GM19328 (cell line): ENCODE results near the gene RBMS2.

Source experiments
- ATAC-seq: cut with Tn5 transposase; IDR thresholded peaks from one replicate; pipeline ENCODE4 v1.9.1; 2021; ENCODE audit warnings: mild to moderate bottlenecking, moderate library complexity; ENCODE audit not compliant: unreplicated experiment

RBMS2 gene

DNA sequence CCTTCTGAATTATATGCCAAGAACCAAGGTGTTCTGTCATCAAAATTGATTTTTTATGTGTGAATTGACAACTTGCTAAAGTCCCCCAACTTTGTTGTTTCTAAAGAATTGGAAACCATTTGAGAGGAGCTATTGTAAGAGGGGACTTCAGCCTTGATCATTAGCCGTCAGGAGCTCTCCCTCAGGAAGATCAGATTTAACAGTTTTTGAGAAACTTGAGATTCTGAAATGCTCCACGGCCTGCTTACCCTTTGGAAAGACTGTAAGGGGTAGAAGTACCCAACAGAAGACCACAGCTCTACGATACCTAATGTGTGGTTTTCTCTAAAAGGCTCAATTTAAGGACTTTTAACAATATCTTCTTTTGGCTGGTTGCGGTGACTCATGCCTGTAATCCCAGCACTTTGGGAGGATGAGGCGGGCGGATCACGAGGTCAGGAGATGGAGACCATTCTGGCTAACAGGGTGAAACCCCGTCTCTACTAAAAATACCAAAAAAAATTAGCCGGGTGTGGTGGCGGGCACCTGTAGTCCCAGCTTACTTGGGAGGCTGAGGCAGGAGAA is 57.4 kb downstream of the RBMS2 start:
- ATAC-seq = no peak

DNA sequence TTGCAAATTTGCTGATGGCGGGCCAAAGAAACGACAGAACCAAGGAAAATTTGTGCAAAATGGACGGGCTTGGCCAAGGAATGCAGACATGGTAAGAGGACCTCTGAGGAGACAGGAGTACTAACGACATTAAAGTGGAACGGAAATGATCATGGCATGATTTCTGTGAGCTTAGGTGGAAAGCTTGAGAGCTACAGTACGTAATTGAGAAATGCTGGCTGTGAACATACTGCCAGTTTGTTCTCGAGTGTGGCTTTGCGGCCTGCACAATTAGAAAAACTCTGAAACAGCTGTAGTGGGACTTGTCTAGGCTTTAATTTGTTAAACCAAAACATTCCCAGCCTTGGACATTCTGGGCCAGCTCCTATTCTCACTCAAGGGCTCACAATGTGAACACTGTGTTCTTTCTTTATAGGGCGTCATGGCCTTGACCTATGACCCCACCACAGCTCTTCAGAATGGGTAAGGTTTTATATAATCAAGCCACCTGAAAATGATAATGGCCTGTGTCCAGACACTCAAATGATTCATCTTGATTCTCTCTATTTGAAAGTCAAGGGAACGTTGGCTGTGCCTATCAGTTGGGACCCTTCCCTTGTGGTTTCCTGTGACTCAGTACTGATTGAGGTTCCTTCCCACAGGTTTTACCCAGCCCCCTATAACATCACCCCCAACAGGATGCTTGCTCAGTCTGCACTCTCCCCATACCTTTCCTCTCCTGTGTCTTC is 60.0 kb downstream of the RBMS2 start:
- no peak for ATAC-seq

DNA sequence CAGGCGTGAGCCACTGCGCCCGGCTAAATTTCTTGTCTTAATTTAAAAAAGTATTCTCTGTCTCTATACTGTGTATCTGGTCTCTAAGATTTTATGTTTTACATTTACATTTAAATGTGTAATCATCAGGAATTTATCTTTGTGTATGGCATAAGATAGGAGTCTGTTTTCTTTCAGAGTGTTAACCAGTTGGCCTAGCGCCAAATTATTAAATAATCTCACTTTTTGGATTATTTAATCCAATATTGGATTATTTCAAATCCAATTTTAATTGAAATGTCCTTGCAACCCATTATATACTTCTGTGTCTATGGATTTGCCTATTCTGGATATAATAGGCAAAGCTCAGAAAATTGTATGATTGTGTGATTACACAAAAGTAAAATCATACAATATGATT is 63.5 kb downstream of the RBMS2 start:
- no peak for ATAC-seq

DNA sequence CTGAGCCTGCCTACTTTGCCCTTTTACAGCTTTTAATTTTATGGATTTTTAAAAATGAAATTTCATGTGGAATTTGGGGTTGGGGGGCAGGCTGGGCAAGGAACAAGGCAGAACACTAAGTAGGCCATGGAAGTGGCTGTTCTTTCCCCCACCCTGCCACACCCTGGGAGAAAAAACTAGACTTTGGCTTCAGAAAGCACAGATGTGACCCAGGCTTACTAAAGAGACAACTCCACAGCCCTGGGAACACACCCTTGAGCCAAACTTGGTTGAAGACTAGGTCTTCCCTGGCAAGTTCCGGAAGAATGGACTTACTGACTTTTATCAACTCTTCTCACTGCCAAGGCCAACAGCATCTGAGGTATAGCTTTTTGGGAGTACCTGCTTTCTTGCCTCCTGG is 68.2 kb downstream of the RBMS2 start:
- no peak for ATAC-seq

DNA sequence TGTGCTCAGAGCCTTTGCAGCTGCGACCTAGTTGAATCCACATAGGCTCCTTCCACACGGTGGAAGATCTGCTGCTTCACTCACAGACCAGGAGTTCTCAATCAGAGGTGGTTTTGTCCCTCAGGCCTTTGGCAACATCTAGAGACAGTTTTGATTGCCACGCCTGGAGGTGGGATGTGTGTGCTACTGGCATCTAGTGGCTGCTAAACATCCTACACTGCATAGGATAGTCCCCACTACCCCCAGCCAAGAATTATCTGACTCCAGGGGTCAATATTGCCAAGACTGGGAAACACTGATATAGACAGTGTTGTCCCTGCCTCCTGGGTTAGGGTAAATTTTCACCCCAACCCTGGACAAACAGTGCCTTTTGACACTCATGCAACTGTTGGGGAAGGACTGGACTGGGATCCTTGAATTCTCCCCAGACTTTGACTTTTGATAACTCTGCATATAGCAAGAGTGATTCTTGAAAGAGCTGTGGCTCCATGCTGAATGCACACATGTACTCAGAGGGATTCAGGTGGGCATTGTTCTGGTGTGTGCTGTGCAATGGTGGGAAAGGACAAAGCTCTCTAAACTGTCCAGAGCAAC is 68.7 kb downstream of the RBMS2 start:
- ATAC-seq = no peak

DNA sequence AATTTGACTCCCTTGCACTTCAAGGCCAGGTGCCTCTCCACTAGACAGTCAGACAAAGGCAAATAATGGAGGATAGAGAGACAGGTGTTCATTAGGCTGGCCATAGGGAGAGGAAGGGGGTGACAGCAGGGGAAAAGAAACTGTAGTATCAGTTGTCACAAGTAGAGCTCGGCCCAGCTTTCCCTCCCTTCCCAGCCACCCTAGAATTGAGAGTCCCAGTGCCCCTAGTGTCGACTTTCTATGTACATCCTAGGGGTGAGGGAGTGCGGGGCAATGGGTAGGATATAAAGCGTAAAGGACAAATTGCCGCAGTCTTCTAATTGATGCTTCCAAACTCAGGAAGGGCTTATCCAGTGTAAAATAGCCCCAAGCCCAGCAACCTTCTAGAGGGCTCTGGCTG is 69.5 kb downstream of the RBMS2 start:
- ATAC-seq = no peak

DNA sequence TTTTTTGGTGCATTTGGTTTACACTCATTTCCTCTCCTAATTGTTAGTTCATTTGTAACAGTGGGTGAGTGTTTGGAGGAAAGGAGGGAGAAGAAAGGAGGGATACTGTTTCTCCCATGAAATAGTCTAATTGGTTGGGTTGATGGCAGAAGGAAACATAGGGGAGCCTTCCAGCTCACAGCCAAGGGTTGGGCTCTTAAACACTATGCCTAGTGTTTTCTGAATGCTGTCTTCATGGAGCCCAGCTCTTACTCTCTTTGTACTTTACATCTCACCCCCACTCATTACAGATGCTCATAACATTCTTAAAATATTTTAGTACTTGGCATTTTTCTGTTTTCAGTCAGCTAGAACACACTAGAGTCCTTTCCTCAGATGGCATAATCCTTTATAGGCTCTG is 70.3 kb downstream of the RBMS2 start:
- ATAC-seq = no peak

DNA sequence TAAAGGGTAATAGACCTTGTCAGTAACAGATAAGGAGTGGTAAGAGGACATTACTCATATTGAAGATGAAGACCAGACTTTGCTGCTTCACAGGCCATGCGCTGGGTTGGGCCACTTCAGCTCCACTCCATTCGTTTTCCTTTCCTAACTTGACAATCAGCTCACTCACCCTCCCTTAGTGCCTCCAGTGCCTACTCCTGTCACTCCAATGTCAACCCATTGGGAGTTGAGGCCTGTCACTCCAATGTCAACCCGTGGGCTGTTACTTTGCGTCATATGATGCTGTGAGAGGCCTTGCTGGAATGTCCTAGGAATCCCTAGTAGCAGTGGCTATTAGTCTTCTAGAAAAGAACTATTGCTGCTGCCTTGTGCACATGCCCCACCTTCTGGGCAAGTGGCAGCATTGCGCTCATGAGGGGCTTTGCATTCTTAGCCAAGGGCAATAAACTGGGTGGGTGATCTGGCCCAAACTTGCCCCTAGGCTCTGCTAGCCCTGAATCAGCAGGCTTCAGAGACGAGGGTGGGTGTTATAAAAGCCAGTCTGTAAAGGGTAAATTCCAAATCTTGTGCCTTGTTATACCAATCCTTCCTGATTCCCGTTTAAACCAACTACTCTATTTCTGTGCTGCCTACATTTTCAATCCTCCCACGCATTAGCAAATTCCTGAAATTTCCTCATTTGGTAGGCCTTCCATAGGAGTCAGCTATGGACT is 72.4 kb downstream of the RBMS2 start:
- ATAC-seq = no peak

DNA sequence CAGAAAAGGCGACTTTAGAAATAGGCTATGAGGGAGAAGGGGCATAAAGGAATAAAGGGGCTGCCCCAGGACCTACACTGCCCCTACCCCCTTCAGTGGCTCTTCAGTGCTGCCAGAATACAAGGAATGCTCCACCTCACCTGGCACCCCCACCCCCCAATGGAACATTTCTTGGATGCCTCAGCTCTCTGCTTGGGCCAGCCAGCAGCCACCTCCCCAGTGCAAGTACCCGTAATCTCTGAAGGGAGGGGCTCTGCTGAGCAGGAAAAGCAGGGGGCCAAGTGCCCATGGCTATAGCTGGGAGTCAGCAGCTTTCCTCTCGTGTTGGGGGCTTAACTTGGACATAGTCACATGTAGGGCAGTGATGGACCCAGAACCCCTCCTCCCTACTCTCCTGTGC is 75.2 kb downstream of the RBMS2 start:
- no peak for ATAC-seq

DNA sequence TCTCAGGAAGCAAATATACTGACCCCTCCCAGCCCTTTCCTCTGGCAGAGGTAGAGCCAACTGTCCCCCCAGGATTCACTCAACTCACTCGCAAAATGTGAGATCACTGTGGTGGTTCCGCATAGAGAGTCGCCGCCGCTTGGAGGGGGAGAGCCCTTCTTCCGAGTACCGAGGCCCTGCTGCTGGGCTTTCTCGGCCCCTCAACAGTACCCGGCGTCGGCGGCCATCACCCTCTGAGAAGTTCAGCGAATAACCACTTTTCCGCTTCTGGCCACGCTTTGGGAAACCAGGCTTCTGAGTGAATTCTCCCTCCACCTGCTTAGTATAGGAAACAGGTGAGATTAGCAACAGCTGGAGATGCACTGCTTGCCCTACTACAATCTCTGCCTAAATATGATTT is 77.4 kb downstream of the RBMS2 start:
- ATAC-seq = no peak

DNA sequence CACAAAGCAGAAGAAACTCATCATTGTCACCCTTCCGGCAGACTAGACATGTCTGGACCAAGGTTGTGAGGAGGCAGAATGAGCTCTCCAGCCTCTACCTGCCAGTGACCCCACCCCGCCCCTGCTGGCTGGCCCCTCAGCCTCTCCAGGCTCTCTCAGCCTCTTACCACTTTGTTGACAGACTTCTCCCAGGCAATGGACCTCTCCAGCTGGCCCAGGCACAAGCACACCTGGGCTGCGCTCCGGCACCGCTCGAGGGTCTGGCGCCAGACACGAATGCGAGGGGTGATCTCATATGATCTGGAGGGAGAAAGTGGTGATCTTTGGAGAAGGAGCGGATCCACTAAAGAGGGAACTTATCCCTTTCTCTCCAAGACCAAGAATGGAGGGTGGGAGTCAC is 78.2 kb downstream of the RBMS2 start:
- no peak for ATAC-seq

DNA sequence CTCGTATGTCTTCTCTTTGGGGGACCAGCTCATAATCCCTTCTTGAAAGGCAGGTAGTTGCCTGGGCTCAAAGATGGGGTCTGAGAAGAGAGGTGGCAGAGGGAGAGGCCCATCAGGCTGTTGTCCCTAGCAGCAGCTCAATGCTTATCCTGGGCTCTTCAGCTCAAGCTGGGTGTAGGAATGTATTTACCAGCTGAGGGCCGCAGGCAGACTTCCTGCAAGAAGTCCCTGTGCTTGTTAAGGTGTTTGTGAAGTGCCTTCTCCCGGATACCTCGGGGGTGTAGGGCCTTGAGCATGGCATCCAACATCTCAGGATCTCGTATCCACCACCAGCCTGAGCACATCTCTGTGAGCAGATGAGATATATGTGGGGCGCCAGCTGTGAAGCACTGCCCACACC is 79.1 kb downstream of the RBMS2 start:
- no peak for ATAC-seq

DNA sequence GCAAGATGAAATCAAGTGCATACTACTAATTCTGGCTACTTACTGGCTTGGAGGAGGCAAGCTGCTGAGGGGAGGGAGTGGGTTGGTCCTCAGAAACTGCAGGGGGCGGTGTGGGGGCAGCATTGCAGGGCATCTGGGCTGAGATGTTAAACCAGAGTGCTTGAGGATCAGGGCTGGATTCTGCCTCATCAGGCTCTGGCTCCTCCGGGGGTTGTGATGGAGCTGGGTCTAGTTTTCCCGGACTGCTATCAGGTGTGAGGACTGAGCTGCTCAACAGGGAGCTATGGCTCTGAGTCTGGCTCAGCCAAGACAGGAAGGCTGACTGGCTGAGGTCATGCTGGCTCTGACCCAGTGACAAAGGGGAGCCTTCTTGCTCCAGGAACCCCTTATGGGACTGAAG is 79.9 kb downstream of the RBMS2 start:
- ATAC-seq = no peak

DNA sequence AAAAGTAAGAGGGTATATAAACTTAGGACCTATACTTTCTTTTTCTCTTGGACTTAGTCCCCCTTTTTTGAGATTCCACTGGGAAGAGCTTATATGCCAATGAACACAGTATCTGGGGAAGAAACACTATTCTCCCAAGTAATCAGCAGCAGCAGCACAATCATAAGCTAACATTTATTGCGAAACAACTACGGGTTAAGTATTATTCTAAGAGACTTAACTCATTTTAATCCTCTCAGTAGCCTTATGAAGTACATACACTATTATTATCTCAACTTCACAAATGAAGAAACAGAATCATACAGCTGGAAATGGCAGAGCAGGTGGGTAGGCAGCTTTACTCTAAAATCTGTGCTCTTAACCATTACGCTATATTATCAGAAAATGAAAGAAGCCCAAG is 80.6 kb downstream of the RBMS2 start:
- no peak for ATAC-seq

DNA sequence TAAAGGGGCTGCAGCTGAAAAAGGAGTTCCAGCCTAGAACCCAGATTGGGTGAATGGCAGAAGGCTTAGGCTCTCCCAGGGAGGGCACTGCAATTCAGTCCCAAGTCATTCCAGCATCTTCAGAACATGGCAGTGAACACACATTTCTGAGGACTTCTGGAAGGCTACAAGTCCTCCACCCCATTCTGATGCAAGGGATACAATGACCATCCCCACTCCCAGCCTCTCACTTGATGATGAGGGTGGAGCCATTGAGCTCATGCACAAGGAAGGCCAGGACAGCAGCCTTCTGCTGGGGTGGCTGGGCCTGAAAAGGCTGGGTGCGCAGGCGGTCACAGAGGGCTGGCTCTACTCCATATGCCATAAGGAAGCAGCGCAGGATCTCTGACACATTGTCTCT is 82.7 kb downstream of the RBMS2 start:
- no peak for ATAC-seq

DNA sequence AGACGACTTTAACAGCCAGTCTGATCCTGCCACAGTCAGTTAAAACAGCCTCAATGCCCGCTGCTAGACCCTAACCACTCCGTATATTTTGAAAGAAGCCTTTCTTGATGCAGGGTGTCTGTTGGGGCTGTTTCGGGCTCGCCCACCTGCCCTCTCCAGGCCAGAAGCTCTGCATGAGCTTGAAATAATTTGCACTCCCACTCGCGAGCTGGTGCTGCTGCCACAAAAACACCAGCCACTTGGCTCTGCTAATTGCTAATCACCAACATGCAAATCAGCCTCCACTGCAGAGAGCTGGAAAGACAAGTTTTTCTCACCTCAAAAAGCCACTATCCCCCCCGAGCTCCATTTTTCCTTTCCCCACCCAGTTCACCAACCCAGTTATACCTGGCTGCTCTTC is 93.0 kb downstream of the RBMS2 start:
- no peak for ATAC-seq

DNA sequence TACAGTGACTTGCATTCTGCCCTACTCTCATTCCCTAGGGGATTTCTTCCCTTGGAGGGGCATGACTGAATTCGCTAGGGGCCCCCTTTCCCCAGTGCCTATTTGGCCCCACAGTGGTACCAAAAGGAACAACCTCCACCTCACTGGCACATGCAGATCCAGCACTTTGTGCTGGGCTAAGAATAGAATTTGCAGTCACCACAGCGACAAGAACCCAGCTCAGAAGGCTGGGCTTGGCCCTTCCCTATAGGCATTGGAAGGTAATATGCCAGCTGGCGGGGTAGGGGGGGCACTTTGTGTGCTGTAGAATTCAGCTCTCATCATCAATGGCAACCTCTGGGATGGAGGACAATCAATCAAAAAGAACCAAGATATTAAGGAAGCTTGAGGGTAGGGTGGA is 94.6 kb downstream of the RBMS2 start:
- ATAC-seq = no peak

DNA sequence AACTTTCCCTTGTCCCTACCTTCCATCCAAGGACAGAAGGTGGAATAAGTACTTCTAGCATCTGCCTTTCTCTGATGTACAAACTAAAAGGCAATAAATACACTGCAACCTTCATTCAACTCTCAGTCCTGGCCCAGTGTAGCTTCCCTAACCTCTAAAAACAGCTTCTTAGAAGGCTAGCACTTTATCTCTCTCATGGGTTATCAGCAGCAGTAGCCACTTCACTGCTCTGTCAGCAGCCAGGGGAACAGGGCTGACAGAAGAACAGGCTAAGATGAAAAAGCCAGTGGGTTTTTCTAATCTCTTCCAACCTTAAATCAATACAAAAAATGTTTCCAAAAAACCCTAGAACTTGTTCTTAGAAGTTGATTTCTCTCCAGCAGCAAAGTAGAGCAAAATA is 95.3 kb downstream of the RBMS2 start:
- no peak for ATAC-seq

DNA sequence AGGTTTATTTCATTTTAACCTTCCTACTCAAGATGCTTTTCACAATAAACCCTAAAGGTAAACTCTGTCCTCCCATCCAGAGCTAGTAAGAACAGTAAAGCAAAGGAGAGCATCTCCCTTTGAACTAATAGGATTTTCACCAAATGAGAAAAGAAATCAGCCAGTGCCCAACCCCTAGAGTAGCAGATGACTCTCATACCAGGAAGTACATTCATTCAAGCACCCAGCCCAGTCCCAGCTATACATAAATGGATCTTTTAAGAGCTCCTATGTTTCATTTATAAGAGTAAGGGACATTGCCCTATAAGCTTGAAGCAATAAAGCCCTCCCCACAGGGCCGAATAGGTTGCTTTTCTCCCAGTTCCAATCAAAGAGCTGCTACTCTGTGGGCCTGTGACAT is 100.9 kb downstream of the RBMS2 start:
- ATAC-seq = no peak

DNA sequence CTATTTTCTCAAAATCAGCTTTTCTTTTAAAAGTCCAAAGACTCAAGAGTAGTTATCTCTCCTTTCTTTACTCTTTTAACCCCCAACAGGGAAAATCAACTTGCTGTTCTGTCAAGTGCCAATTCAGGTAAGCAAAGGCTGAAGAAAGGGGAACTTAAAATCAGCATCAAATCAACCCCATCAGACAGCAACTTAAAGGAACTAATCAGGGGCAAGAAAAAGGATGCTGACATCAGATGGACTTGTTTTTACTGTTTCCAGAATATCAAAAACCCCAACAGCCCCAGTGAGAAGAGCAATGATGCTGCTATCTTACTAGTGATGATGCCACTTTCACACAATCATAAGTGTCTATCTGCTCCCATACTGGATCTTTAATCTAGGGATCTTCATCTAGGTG is 105.1 kb downstream of the RBMS2 start:
- ATAC-seq = no peak

DNA sequence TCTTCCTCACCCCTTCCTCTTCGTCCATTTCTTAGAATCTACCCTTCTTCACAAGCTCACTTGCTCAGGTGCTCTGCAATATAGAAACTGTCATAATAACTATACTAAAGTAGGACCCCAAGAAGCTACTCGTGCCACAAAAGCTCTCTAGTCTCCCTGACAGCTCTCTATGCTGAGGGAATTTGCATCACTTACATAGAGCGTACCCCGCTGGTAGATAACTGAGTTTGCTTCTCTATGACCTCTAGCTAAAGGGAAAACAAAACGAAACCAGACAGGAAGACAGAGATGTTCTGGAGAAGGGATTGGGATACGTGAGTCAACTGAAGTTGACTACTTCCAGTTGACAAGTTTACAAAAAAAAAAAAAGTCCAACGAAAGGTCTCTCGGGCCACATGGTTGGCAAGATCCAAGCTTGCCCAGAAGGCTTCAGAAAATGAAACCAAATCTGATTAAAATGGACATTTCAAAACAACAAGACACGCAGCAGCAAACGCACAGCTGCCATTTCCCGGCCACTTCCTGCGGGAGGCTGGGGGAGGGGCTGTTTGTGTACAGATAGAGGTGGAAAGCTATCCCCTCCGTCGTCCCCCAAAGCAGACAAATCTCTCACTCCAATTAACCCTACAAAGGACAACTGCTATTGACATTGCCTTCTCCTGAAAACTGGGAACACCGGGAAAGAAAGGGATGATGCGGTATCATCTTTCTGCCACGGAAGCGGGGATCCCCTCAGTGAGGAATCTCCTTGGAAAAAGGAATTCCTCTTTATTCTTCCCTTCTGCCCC is 107.2 kb downstream of the RBMS2 start:
- no peak for ATAC-seq
